Activated CD8-positive, alpha-beta T cell treated with anti-CD3 and anti-CD28 coated beads, Interleukin-2, amount 10 ng/mL, durations not matched to agents 7 days and 5 days (primary cell): ENCODE results near the gene SCAMP5. TPM values are rescaled to one million over a fixed set of nuclear protein-coding genes. Genes with fewer than 3 reads are reported as not detected.

Experiments
- ATAC-seq: fragments of 150-1000 bp; cut with Tn5 transposase; one replicate; pipeline ENCODE4 v1.10.0; 2021; ENCODE audit warnings: moderate library complexity
- CTCF ChIA-PET: fragments of 350-600 bp; sonication (Branson Sonifier 250); formaldehyde crosslinking; loops from one replicate; lab custom pipeline; 2021; ENCODE audit warnings: antibody characterized with exemption; lab: Charles Lee
- POLR2A ChIA-PET: fragments of 350-600 bp; sonication (Branson Sonifier 250); formaldehyde crosslinking; loops from one replicate; lab custom pipeline; 2021; ENCODE audit warnings: antibody characterized with exemption; lab: Charles Lee
- DNase-seq: peaks from one replicate; pipeline ENCODE4 v3.0.0-alpha.2; 2020
- H3K27ac Mint-ChIP-seq: one replicate; pipeline ENCODE4 v1.8.0; 2021; ENCODE audit warnings: mild to moderate bottlenecking, mixed read lengths
- H3K27me3 Mint-ChIP-seq: one replicate; pipeline ENCODE4 v1.8.0; 2021; ENCODE audit warnings: low read depth, mixed read lengths
- H3K36me3 Mint-ChIP-seq: one replicate; pipeline ENCODE4 v1.8.0; 2021; ENCODE audit warnings: low read depth, mixed read lengths
- H3K4me1 Mint-ChIP-seq: one replicate; pipeline ENCODE4 v1.8.0; 2021; ENCODE audit warnings: low read depth, mixed read lengths
- H3K4me3 Mint-ChIP-seq: one replicate; pipeline ENCODE4 v1.8.0; 2021; ENCODE audit warnings: mild to moderate bottlenecking, mixed read lengths
- H3K9me3 Mint-ChIP-seq: one replicate; pipeline ENCODE4 v1.8.0; 2022; ENCODE audit warnings: mixed read lengths; ENCODE audit not compliant: insufficient read depth
- total RNA-seq, 2 experiments: library from RNA; stranded (reverse); gene quantifications; one replicate each; pipeline ENCODE4 v1.2.3, GENCODE V29; 2021

Gene SCAMP5
- total RNA-seq, 2 experiments from 2014 or later: 1.1 TPM

DNA sequence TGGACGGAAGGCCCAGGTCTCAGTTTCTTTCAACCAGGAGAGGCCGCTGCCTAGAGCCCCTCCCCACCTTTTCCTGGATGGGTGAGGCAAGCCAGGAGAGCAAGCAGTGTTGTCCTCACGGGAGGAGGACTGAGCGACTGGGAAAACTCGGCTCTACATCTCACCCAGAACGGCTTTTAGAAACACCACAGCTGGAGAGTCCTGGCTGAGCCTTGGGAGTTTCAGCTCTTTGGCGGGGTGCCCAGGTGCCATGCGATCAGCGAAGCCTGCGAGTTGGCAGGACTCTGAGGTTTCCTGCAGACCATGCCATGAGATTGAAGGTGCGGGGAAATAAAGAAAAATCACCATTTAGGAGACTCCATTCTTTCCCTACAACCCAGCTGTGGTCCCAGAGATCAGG, 54.0 kb downstream of the SCAMP5 start:
- no peak overlapping the region for H3K4me3 Mint-ChIP-seq
- ATAC-seq (no peak), DNase-seq (no peak)
- no peaks in the 10 kb centered on the region for H3K27me3 Mint-ChIP-seq
- peaks cover 43% of the 10 kb centered on the region for H3K4me1 Mint-ChIP-seq
- peaks cover 43% of the 10 kb centered on the region for H3K36me3 Mint-ChIP-seq
- ChIA-PET POLR2A (interaction anchor here (1.0 kb wide), 1 partner anchor 18 kb away, joined by 4 read pairs; no protein-coding TSS in a partner anchor), CTCF (no interaction called here)
- H3K9me3 Mint-ChIP-seq: no peaks in the 10 kb centered on the region
- H3K27ac Mint-ChIP-seq: no peak overlapping the region

DNA sequence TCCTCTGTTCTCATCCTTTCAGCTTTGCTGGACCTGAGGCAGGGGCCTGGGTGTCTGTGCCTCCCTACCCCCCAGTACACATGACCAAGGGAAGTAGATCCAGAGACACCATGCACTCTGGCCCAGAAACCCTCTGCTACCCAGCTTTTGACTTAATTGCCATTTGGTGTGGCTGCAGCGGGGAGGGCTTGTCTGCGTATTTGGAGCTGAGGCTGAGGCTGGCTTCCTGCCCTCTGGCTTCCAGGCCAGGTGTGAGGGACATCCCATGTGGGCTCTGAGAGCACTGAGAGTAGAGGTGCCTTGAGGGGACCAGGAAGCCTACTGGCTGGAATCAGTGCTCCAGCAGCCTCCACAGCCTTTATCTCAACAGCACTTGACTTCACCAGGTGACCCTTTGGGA, 54.9 kb downstream of the SCAMP5 start:
- no peak for ATAC-seq
- POLR2A ChIA-PET: interaction anchor here (0.5 kb wide), 1 partner anchor 1177 kb away, joined by 4 read pairs; no protein-coding TSS in a partner anchor
- Mint-ChIP-seq H3K27me3 (no peaks in the 10 kb centered on the region), H3K36me3 (peaks cover 34% of the 10 kb centered on the region), H3K27ac (no peak overlapping the region), H3K9me3 (no peaks in the 10 kb centered on the region), H3K4me3 (no peak overlapping the region), H3K4me1 (peaks cover 36% of the 10 kb centered on the region)
- no peak for DNase-seq
- CTCF ChIA-PET: interaction anchor here (0.6 kb wide), 1 partner anchor 88 kb away, joined by 3 read pairs; no protein-coding TSS in a partner anchor

GRCh38 chr15:75051191-75051608, 55.8 kb downstream of the SCAMP5 start:
- Mint-ChIP-seq H3K27ac (no peak overlapping the region), H3K27me3 (no peaks in the 10 kb centered on the region), H3K9me3 (no peaks in the 10 kb centered on the region), H3K4me1 (peaks cover 32% of the 10 kb centered on the region), H3K4me3 (no peak overlapping the region), H3K36me3 (peaks cover 31% of the 10 kb centered on the region)
- ATAC-seq (no peak), DNase-seq (no peak)
- ChIA-PET CTCF (no interaction called here), POLR2A (no interaction called here)

DNA sequence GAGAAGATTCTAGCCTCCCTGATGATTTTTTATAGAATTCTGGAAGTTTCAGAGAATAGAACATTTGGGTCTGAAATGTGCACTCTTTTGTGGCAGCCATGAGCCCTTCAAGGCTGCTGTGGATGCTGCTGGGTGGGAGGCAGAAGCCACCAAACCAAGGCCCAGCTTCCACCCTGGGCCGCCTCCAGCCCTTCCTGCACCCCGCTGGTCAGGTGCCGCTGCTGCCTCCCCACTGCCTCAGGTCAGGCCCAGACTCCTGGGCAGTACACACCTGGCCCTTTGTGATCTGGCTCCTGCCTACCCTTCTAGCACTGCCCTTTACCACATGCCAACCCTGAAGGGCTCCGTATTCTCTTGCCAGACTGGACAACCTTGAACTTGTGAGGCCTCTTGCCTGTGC, 56.3 kb downstream of the SCAMP5 start:
- ChIA-PET POLR2A (no interaction called here), CTCF (no interaction called here)
- no peak overlapping the region for H3K27ac Mint-ChIP-seq
- H3K36me3 Mint-ChIP-seq: peaks cover 26% of the 10 kb centered on the region
- ATAC-seq (no peak), DNase-seq (no peak)
- no peaks in the 10 kb centered on the region for H3K9me3 Mint-ChIP-seq
- H3K4me1 Mint-ChIP-seq: peaks cover 27% of the 10 kb centered on the region
- H3K4me3 Mint-ChIP-seq: no peak overlapping the region
- H3K27me3 Mint-ChIP-seq: no peaks in the 10 kb centered on the region

DNA sequence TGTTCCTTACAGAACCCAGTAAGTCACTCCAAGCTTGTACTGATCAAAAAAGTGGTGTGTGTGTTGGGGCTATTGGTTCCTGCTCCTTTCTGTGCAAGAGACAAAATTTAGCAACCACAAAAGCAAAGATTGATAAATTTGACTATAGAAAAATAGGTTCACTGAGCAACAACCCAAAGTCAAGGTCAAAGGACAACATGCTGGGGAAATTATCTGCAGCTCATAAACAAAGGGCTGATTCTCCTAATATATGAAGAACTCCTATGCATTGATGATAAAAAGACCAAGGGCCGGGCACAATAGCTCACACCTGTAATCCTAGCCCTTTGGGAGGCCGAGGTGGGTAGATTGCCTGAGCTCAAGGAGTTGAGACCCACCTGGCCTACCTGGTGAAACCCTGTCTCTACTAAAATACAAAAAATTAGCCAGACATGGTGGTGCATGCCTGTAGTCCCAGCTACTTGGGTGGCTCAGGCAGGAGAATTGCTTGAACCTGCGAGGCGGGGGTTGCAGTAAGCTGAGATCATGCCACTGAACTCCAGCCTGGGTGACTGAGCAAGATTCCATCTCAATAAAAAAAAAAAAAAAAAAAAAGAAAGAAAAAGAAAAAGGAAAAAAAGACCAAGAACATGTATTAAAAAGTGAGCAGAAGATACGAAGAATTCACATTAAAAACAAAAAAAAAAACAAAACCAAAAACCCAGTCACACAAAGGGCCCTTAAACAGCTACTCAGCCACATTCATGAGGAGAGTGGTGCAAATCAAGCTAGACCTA, 57.8 kb downstream of the SCAMP5 start:
- Mint-ChIP-seq H3K4me1 (peaks cover 20% of the 10 kb centered on the region), H3K36me3 (peaks cover 21% of the 10 kb centered on the region), H3K27me3 (no peaks in the 10 kb centered on the region), H3K4me3 (no peak overlapping the region), H3K9me3 (no peaks in the 10 kb centered on the region), H3K27ac (no peak overlapping the region)
- DNase-seq (no peak), ATAC-seq (no peak)
- ChIA-PET POLR2A (no interaction called here), CTCF (interaction anchor here (1.9 to 2.3 kb wide), 2 partner anchors 10 to 14 kb away, joined by 5 to 10 read pairs; no protein-coding TSS in a partner anchor)

DNA sequence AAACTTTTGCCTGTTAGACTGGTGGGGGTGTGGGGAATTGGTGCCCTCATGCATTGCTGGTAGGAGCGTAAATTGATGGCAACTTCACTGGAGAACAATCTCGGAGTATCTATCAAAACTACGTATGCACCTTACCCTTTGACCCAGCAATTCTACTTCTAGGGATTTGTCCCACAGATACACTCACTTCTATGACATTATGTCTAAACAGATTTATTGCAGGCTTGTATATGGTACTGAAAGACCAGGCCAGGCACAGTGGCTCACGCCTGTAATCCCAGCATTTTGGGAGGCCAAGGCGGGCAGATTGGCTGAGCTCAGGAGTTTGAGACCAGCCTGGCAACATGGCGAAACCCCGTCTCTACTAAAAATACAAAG, 58.4 kb downstream of the SCAMP5 start:
- Mint-ChIP-seq H3K4me3 (no peak overlapping the region), H3K9me3 (no peaks in the 10 kb centered on the region), H3K36me3 (peaks cover 15% of the 10 kb centered on the region), H3K27me3 (no peaks in the 10 kb centered on the region), H3K4me1 (peaks cover 24% of the 10 kb centered on the region), H3K27ac (no peak overlapping the region)
- ATAC-seq: no peak
- ChIA-PET POLR2A (no interaction called here), CTCF (interaction anchor here (1.9 to 2.3 kb wide), 2 partner anchors 11 to 13 kb away, joined by 5 to 10 read pairs; no protein-coding TSS in a partner anchor)
- no peak for DNase-seq

DNA sequence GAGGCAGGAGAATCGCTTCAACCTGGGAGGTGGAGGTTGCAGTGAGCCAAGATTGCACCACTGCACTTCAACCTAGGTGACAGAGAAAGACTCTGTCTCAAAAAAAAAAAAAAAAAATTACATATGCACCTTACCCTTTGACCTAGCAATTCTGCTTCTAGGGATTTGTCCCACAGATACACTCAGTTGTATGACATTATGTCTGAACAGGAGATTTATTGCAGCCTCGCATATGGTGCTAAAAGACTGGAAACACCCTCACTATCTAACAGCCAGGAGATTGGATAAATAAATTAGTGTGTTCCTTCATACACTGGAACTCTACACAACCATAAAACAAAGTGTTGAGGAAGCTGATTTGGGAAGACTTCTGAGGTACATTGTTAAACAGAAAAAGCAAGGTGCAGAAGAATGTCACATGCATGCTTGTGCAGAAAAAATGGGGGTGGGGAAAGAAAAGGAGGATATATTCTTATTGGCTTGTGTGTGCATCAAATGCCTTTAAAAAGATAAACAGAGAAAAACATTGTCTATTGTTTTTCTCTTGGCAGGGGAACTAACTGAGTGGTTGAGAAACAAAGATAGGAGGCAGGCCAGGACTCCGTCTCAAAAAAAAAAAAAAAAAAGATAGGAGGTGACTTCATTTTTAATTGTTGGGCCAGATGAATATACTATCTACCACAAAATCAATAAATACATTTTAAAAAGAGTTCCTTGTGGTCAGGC, 59.0 kb downstream of the SCAMP5 start:
- no peaks in the 10 kb centered on the region for H3K9me3 Mint-ChIP-seq
- no peaks in the 10 kb centered on the region for H3K27me3 Mint-ChIP-seq
- POLR2A ChIA-PET: no interaction called here
- CTCF ChIA-PET: interaction anchor here (1.9 to 2.3 kb wide), 2 partner anchors 11 to 13 kb away, joined by 5 to 10 read pairs; no protein-coding TSS in a partner anchor
- H3K4me1 Mint-ChIP-seq: peaks cover 21% of the 10 kb centered on the region
- no peak overlapping the region for H3K4me3 Mint-ChIP-seq
- ATAC-seq (no peak), DNase-seq (no peak)
- H3K36me3 Mint-ChIP-seq: peaks cover 10% of the 10 kb centered on the region
- no peak overlapping the region for H3K27ac Mint-ChIP-seq

DNA sequence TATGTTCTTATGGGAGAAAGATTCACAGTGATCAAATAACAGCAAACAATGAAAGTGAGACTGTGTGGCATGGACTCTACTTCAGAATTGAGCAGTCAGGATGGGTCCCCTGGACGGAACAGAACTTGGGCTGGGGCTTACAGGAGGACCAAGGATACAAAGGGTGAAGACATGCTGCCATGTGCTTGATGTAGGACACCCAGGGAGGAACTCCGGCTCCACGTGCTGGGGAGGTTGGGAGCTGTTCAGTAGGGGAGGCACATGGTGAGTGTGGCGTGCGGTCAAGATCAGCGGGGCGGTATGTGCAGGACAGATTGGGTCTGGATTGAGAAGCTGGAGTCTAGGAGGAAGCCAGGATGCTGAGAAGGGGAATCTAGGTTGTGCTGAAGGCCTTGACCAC, 60.7 kb downstream of the SCAMP5 start:
- Mint-ChIP-seq H3K27me3 (no peaks in the 10 kb centered on the region), H3K36me3 (peaks cover 5% of the 10 kb centered on the region), H3K27ac (peak overlapping the region; percentile 30), H3K4me1 (peaks cover 28% of the 10 kb centered on the region), H3K9me3 (no peaks in the 10 kb centered on the region), H3K4me3 (no peak overlapping the region)
- DNase-seq: no peak
- ATAC-seq: no peak
- CTCF ChIA-PET: no interaction called here
- POLR2A ChIA-PET: no interaction called here

DNA sequence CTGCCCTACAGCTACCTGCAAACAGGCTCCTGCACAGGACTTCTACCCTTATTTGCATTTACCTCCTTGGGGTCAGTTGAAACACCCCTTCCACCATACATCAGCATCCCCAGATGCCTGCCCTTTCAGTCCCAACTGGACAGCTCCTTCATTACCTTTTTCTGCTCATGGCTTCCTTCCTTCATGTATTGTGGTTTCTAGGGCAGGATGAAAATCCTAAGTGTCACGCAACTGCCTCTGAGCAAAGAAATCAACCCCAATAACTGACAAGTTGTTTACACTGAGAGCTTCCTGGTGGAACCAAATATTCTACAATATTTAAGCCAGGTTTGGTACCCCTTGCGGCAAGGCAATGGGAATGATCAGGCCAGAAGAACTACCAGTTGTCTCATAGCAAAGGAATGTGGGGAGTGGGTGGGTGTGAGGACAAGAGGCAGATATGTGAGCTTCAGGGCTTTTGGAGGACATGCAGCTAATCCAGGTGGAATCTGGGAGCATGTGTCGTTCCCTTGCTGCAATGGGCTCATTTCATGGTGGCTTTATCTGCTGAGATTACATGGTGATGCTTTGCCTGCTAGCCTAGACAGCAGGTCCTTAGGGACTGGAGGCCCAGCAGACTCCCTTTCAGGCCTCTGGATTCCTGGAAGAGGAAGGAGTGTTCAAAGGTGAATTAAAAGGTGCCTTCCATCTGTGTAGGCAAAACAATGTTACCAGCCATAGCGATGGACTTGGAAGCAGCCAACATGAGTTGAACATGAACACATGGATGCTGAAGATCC, 63.0 kb downstream of the SCAMP5 start:
- Mint-ChIP-seq H3K27me3 (peaks cover 1% of the 10 kb centered on the region), H3K36me3 (peaks cover 4% of the 10 kb centered on the region), H3K4me1 (peaks cover 42% of the 10 kb centered on the region), H3K4me3 (no peak overlapping the region), H3K9me3 (no peaks in the 10 kb centered on the region), H3K27ac (peak overlapping the region; percentile 23)
- ChIA-PET CTCF (interaction anchor here (1.4 to 2.1 kb wide), 3 partner anchors 9 to 118 kb away, joined by 4 to 7 read pairs (median 6); no protein-coding TSS in a partner anchor), POLR2A (interaction anchor here (0.9 to 1.5 kb wide), 2 partner anchors 9 to 16 kb away, joined by 3 to 8 read pairs; no protein-coding TSS in a partner anchor)
- ATAC-seq (no peak), DNase-seq (no peak)

DNA sequence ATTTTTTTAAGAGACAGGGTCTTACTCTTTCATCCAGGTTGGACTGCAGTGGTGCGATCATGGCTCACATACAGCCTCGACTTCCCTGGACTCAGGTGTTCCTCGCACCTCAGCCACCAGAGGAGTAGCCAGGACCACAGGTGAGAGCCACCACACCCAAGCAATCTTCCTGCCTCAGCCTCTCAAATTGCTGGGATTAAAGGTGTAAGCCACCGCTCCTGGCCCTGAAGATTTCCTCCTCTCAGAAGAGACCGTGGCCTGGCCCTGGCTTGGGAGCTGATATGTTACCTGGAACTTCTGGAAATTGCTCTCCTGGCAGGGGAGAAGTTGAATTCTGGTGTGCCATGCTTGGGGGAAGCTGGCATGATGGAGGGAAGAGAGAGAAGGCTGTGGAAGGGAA, 64.2 kb downstream of the SCAMP5 start:
- no peak for DNase-seq

GRCh38 chr15:75061272-75061671, 65.9 kb downstream of the SCAMP5 start:
- H3K9me3 Mint-ChIP-seq: peaks cover under 1% of the 10 kb centered on the region
- H3K4me3 Mint-ChIP-seq: no peak overlapping the region
- H3K27ac Mint-ChIP-seq: peak overlapping the region; percentile 40
- peaks cover 21% of the 10 kb centered on the region for H3K36me3 Mint-ChIP-seq
- ChIA-PET POLR2A (no interaction called here), CTCF (interaction anchor here (0.9 to 2.1 kb wide), 3 partner anchors 13 to 32 kb away, joined by 3 to 13 read pairs (median 3); no protein-coding TSS in a partner anchor)
- DNase-seq: peak; percentile 43
- peaks cover 2% of the 10 kb centered on the region for H3K27me3 Mint-ChIP-seq
- H3K4me1 Mint-ChIP-seq: peaks cover 52% of the 10 kb centered on the region
- ATAC-seq: peak; percentile 53

More for the DNA sequence above, 64.2 kb downstream of the SCAMP5 start:
- no peaks in the 10 kb centered on the region for H3K9me3 Mint-ChIP-seq
- H3K27me3 Mint-ChIP-seq: peaks cover 2% of the 10 kb centered on the region
- no peak overlapping the region for H3K4me3 Mint-ChIP-seq
- H3K36me3 Mint-ChIP-seq: peaks cover 10% of the 10 kb centered on the region
- H3K27ac Mint-ChIP-seq: no peak overlapping the region
- POLR2A ChIA-PET: no interaction called here
- ATAC-seq: no peak
- CTCF ChIA-PET: no interaction called here
- peaks cover 40% of the 10 kb centered on the region for H3K4me1 Mint-ChIP-seq
